ENCODE results near the gene DDX4.

GRCh38 chr5:55841976-55842375 is 104.1 kb downstream of the DDX4 start:
- no peak for TF ChIP-seq CTCF (IDR thresholded peaks at IDR 0.05)
- no peak for TF ChIP-seq ZFX (IDR thresholded peaks at IDR 0.05; ENCODE audit: borderline replicate concordance)

All from 22Rv1 (cell line).